Stimulated activated CD4-positive, alpha-beta T cell treated with anti-CD3 and anti-CD28 coated beads, Interleukin-12 subunit alpha, Interleukin-12 subunit beta, amount 100 ng/mL, for 24 hours (primary cell): ENCODE data around the gene CDH4.

ENCODE experiments used
- DNase-seq, 2 experiments: peaks; one replicate each; pipeline ENCODE4 v3.0.0-alpha.2; 2020; ENCODE audit warnings: low read depth in 2 of 2

The CDH4 gene

DNA sequence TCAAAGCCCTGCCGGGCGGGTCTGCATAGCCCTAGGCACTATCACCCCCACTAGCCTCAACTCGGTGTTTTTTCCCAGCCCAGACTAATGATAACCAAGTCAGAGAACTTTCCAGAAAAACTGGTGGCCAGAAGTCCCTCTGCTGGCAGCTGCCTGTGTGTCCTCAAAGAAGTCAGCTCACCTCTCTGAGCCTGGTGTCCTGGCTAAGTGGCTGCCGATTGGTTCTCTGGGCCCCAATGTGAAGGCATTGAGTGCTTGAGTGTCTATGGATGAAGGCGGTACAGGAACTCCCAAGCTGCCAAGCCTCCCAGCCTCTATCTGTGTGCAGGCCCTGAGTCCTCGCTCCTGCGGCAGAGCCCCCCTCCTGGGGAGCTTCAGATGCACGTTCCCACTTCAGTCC is 458.0 kb downstream of the CDH4 start:
- DNase-seq, result no peak

DNA sequence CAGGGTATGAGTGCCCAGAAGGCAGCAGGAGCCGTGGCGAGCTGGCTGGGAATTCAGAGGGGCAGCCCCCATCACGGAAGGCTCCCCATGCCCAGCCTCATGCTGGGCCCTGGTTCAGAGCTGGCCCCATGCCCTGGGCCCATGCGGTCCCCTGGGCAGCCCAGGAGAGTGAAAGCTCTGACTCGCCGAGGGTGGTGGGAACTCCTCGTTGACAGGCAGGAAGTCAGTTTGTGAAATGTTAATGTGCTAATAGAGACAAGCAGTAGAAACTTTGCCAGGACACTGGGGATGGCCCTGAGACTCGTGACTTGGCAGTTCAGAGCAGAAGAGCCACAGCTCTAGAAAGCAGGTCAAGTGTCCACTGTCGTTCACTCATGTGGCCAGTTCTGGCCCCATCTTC is 460.6 kb downstream of the CDH4 start:
- no peak for DNase-seq

GRCh38 chr20:61718361-61719005 is 466.4 kb downstream of the CDH4 start:
- DNase-seq, result no peak

DNA sequence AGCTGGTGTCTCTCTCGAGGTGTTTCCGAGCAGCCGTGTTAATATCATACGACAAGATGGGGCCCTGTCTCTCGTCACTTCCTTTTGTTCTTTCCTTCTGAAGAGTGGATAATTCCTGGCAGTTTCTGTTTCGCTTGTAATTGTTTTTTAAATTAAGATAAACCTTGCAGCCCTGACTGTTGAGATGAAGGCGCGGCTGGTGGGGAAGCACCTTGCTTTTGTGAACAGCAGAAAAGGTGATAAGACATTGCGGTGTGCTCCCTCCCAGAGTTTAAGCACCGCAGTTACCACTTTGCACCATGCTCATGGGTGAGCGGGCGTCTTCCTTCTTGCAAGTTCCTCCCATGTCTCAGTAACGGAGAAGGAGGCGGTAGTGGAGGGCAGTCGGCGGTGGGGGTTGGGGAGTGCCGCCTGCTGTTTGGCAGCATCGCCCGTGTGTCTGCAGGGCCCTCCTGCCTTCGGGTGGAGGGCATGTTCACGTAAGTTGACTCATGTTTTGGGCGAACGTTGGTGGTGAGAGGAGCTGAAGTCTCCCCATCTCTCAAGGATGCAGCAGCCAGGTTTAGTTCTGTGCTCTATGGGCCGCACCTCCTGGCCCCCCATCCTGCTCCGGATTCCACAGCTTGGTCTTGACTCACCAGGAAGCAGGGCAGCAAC is 467.8 kb downstream of the CDH4 start:
- peak; percentile 5 to 17 for DNase-seq

DNA sequence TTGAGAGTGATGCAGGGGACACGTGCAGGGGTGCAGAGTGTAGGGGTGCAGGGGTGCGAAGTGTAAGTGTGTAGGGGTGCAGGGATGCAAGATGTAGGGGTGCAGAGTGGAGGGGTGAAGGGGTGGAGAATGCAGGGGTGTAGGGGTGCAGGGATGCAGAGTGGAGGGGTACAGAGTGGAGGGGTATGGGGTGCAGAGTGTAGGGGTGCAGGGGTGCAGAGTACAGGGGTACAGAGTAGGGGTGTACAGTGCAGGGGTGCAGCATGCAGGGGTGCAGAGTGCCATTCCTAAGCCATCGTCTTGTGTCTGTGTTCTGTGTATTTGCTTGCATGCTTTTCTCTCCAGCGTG is 468.3 kb downstream of the CDH4 start:
- no peak for DNase-seq

DNA sequence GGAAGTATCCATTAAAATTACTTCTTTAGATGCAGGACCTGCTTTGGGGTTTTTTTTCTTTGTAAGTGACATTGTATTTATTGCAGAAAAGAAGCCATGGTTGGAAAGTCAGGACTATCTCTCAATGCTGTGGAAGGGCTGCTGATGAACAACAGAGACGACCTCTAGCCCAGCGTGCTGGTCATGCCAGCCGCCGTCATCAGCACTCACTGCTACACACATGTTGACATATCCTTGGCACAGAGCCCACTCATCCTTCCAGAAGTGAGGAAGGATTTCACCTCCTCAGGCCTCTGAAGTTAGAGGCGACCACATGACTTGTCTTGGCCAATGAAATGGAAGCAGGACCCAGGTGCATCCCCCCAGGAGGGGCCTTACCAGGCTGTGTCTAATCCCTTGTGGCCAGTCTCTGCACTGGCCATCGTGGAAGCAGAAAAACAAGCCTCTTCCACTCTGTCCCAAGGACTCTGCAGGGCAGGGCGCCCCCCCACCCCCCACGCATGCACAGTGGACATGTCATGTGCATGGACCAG is 470.2 kb downstream of the CDH4 start:
- DNase-seq, result no peak

- no peak for DNase-seq
Measured at GRCh38 chr20:61723529-61724257, 471.6 kb downstream of the CDH4 start.

DNA sequence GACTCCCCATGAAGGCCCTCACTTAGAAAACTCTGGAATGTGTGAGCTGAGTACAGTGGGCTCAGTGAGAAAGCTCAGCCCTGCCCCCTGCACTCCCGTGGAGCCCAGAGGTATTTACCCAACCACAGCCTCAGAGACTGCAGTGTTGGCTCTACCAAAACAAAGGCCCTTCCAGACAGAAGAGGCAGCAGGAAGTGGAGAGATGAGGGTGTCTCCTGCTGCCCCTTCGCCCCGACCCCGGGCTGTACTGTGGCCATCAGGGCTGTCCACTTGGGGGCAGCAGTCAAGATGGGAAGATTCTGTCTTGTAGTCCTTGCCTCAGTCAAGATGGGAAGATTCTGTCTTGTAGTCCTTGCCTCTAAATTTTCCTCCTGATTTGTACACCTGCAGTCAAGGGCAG is 472.3 kb downstream of the CDH4 start:
- no peak for DNase-seq

GRCh38 chr20:61725145-61725544 is 473.1 kb downstream of the CDH4 start:
- no peak for DNase-seq

GRCh38 chr20:61725966-61726365 is 473.9 kb downstream of the CDH4 start:
- no peak for DNase-seq

GRCh38 chr20:61726979-61727378 is 474.9 kb downstream of the CDH4 start:
- DNase-seq, result no peak

DNA sequence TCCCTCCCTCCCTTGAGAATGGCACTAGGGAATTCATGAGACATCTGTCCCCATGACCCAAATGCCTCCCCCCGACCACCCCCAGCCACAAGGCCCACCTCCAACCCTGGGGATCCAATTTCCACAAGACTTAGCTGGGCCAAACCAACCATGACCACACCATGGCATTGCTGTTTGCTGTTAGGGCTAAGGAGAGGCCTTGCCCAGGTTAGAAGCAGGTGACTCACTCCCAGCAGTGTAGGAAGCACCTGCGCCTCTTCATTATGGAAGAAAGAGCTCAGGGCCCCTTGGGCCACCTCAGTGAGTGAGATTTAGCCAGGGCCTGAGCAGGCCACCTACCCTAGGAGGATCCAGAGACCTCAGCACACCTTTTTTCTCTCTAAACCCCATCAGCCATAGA is 475.7 kb downstream of the CDH4 start:
- no peak for DNase-seq

- no peak for DNase-seq
Measured at GRCh38 chr20:61728326-61728725, 476.3 kb downstream of the CDH4 start.

GRCh38 chr20:61728786-61729770 is 477.0 kb downstream of the CDH4 start:
- no peak for DNase-seq

DNA sequence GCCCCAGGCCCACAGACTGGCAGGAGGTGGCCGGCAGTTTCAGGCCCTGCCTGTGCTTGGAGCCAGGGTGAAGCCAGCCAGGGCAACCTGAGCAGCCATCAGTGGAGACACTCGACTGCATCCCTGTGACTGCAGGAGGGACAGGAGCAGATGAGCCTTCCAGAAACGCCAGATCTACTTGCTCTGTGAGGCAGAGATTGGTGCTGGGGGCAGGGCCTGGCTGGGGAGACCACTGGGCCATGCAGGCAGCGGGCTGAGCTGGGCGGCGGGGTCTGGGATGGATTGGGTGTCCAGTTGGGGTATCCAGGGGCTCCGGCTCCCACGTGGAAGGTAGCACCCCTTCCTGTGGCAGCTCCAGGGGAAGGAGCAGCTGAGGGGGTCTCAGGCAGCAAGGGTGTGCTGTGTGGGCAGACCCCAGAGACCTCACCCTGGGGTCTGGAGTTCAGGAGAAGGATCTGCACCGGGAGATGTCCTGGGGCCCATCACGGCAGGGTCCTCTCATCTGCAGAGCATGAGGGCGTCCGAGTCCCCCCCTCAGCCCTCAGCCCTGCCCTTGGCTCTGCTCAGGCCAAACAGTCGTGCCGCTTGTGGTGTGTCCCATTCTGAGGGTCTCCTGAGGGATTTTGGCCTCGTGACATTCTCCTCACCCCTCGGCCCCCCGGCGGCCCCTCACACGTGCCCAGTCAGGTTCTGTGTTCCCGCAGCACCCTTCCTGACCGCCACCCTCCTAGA is 478.7 kb downstream of the CDH4 start:
- DNase-seq, result no peak

- DNase-seq, result no peak
Measured at GRCh38 chr20:61731363-61732181, 479.5 kb downstream of the CDH4 start.

DNA sequence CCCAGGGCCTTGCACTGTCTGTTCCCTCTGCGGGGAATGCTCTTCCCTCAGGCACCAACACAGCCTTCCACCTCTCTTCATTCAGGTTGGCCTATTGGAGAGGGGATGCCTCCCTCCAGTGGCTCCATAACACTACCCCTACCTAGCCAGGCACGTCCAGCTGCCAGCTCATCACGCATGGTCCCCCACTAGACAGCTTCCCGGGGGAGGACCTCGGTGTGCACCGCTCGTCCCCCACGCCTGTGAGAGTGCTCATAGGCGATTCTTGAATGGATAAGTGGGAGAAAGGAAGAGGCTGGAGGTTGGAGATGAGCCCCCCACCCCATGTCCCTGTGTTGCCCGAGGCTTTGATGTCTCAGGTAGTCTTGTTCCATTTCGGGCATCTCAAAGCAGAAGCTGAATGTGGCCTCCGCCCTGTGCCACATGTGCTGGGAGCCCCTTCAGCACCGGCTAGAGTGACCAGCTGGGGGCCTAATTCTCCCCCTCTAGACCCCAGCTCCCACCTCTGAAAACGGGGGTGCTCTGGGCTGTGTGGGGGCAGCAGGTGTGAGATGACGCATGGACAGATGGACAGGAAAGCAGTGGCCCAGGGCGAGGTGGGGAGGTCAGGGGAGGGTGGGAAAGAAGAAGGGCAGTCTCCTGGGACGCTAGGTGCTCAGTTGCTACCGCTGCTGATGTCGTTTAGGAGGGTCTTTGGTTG is 480.6 kb downstream of the CDH4 start:
- no peak for DNase-seq

- no peak for DNase-seq
Measured at GRCh38 chr20:61733216-61733615, 481.2 kb downstream of the CDH4 start.

DNA sequence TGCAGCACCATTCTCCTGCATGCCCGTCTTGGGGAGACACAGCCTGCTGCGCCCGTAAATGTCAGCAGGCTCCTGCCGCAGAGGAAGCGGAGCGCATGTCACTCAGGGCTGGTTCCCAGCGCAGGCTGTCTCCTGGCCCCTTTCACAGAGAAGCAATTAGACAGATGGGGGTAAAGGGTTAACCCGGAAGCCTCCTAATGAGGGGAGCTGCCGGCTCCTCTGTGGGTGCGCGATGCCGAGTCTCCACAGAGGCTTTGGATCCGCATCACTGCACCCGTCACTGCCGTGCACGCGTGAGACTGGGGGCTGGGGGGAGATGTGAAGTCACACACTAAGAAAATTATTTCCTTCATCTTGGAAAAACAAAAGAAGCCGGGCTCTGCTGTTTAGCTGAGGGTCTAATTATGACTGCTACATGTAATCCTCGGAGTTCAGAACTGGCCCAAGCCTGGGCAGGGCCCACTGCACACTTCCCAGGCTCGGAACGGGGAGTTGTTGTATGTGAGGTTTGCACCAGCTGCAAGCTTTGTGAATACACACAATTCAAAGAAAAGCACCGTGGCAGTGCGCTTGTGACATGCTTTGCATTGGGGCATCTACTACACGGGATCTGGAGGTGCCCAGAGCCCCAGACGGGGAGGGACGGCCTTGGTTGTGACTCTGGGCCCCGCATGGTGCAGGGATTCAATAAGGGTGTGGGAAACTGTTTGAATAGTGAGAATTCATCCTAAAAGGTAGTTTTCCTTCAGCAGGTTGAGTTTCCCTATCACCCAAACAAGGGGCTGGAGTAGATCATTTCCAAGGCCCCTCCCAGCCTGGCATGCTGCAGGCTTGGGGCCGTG is 482.1 kb downstream of the CDH4 start:
- no peak for DNase-seq
